ENCODE measurements around the gene CAMKK1. TPM values are rescaled to one million over a fixed set of nuclear protein-coding genes. Genes with fewer than 3 reads are reported as not detected.
A peak's percentile ranks its signal among the peaks of the same experiment; 100 is the strongest.

The CAMKK1 gene
- polyA plus RNA-seq, 1 donor (not counting 4 experiments of a cell fraction or from before 2014, with no cell fraction given): 2.5 TPM

- TF ChIP-seq EZH2 (IDR thresholded peaks at IDR 0.05; ENCODE audit: low read length): no peak
- no peak for TF ChIP-seq CTCF (optimal IDR thresholded peaks at IDR 0.05 in 1 of 3, IDR thresholded peaks at IDR 0.05 in 1 of 3, conservative IDR thresholded peaks at IDR 0.05 in 1 of 3; ENCODE audit: extremely low read depth in 1 of 3, insufficient read depth in 2 of 3, low read length in 3 of 3)
- peak overlapping the region; percentile 75 for H3K27ac ChIP-seq (ENCODE audit: control insufficient read depth, insufficient read depth, low read length)
- peak overlapping the region; percentile 49 for H3K4me2 ChIP-seq (ENCODE audit: control insufficient read depth, extremely low read depth, insufficient read depth, low read depth, low read length)
- no peaks in the 10 kb centered on the region for H3K36me3 ChIP-seq (ENCODE audit: control insufficient read depth in 2 of 2, extremely low read depth in 1 of 2, insufficient read depth in 2 of 2, low read length in 2 of 2)
- peak overlapping the region; percentile 64 for H3K9ac ChIP-seq (ENCODE audit: control insufficient read depth, extremely low read depth, insufficient read depth, low read length)
- FAIRE-seq: no peak
- dilution Hi-C loops (cut with MboI; ENCODE audit: extremely low pct_ligation_motif_present, low sequenced_read_pairs): no loop called here
- H2AFZ ChIP-seq (ENCODE audit: control insufficient read depth, low read length): peak overlapping the region; percentile 41
- no peak for DNase-seq (ENCODE audit: low read depth, low spot score)
- H3K27me3 ChIP-seq (ENCODE audit: control insufficient read depth, extremely low read depth, insufficient read depth, low read length): no peaks in the 10 kb centered on the region
- no peak overlapping the region for H3K4me3 ChIP-seq (ENCODE audit: control insufficient read depth in 2 of 3, extremely low read depth in 1 of 3, insufficient read depth in 2 of 3, low read depth in 1 of 3, low read length in 3 of 3)
- H3K9me3 ChIP-seq (ENCODE audit: control insufficient read depth, low read depth, low read length): no peaks in the 10 kb centered on the region
- H3K4me1 ChIP-seq (ENCODE audit: control insufficient read depth, extremely low read depth, insufficient read depth, low read length): peaks cover 45% of the 10 kb centered on the region
- no peaks in the 10 kb centered on the region for H4K20me1 ChIP-seq (ENCODE audit: control insufficient read depth, extremely low read depth, insufficient read depth, low read length)
- no peaks in the 10 kb centered on the region for H3K9me1 ChIP-seq (ENCODE audit: control insufficient read depth, extremely low read depth, insufficient read depth, low read length)
- no peaks in the 10 kb centered on the region for H3K79me2 ChIP-seq (ENCODE audit: control insufficient read depth, insufficient read depth, low read length)
Observed at GRCh38 chr17:3889325-3890012, 3.4 kb downstream of the CAMKK1 start.

- FAIRE-seq: peak; percentile 76
- H3K4me1 ChIP-seq (ENCODE audit: control insufficient read depth, extremely low read depth, insufficient read depth, low read length): peaks cover 45% of the 10 kb centered on the region
Observed at GRCh38 chr17:3888343-3889171, 4.3 kb downstream of the CAMKK1 start.

More at GRCh38 chr17:3888343-3889171, 4.3 kb downstream of the CAMKK1 start:
- peak overlapping the region; percentile 62 for H3K4me2 ChIP-seq (ENCODE audit: control insufficient read depth, extremely low read depth, insufficient read depth, low read depth, low read length)
- no peaks in the 10 kb centered on the region for H3K79me2 ChIP-seq (ENCODE audit: control insufficient read depth, insufficient read depth, low read length)
- no peaks in the 10 kb centered on the region for H3K9me3 ChIP-seq (ENCODE audit: control insufficient read depth, low read depth, low read length)
- H4K20me1 ChIP-seq (ENCODE audit: control insufficient read depth, extremely low read depth, insufficient read depth, low read length): no peaks in the 10 kb centered on the region
- H3K4me3 ChIP-seq (ENCODE audit: control insufficient read depth in 2 of 3, extremely low read depth in 1 of 3, insufficient read depth in 2 of 3, low read depth in 1 of 3, low read length in 3 of 3): peak overlapping the region in 1 of 3 experiments; percentile 47
- peak; percentile 69 for DNase-seq (ENCODE audit: low read depth, low spot score)
- TF ChIP-seq CTCF (optimal IDR thresholded peaks at IDR 0.05 in 1 of 3, IDR thresholded peaks at IDR 0.05 in 1 of 3, conservative IDR thresholded peaks at IDR 0.05 in 1 of 3; ENCODE audit: extremely low read depth in 1 of 3, insufficient read depth in 2 of 3, low read length in 3 of 3): no peak
- no peak for TF ChIP-seq EZH2 (IDR thresholded peaks at IDR 0.05; ENCODE audit: low read length)
- dilution Hi-C loops (cut with MboI; ENCODE audit: extremely low pct_ligation_motif_present, low sequenced_read_pairs): no loop called here
- H2AFZ ChIP-seq (ENCODE audit: control insufficient read depth, low read length): peak overlapping the region; percentile 85
- peak overlapping the region; percentile 64 for H3K9ac ChIP-seq (ENCODE audit: control insufficient read depth, extremely low read depth, insufficient read depth, low read length)
- peak overlapping the region; percentile 75 for H3K27ac ChIP-seq (ENCODE audit: control insufficient read depth, insufficient read depth, low read length)
- H3K36me3 ChIP-seq (ENCODE audit: control insufficient read depth in 2 of 2, extremely low read depth in 1 of 2, insufficient read depth in 2 of 2, low read length in 2 of 2): peaks cover 0 to 2% of the 10 kb centered on the region in 2 experiments
- no peaks in the 10 kb centered on the region for H3K9me1 ChIP-seq (ENCODE audit: control insufficient read depth, extremely low read depth, insufficient read depth, low read length)
- no peaks in the 10 kb centered on the region for H3K27me3 ChIP-seq (ENCODE audit: control insufficient read depth, extremely low read depth, insufficient read depth, low read length)

Measured in keratinocyte (primary cell).